Mammary epithelial cell (primary cell): ENCODE results near the gene MLST8.

Experiments
- CTCF ChIP-seq, 2 donors: IDR thresholded peaks in 1 of 2; conservative IDR thresholded peaks in 1 of 2; 2 replicates each; pipeline ENCODE4 v1.5.1; 2011 to 2012; ENCODE audit warnings: inconsistent platforms in 2 of 2, low read length in 2 of 2, mild to moderate bottlenecking in 2 of 2, control low read depth in 1 of 2, low read depth in 1 of 2; ENCODE audit not compliant: insufficient read depth in 1 of 2; ENCODE audit errors: extremely low read depth in 1 of 2
- EZH2 ChIP-seq: IDR thresholded peaks from 2 replicates; pipeline ENCODE4 v1.6.1; 2012; ENCODE audit warnings: low read length, inconsistent platforms, borderline replicate concordance

GRCh38 chr16:2207872-2208271 lies 2.6 kb downstream of the MLST8 start:
- no peak for TF ChIP-seq CTCF (conservative IDR thresholded peaks at IDR 0.05 in 1 of 2, IDR thresholded peaks at IDR 0.05 in 1 of 2; ENCODE audit: extremely low read depth in 1 of 2, insufficient read depth in 1 of 2, low read depth in 1 of 2, low read length in 2 of 2)
- TF ChIP-seq EZH2, result no peak
